NCI-H2107 (cell line): Measurements from ENCODE around the gene IGFBP7.

Source experiments
- DNase-seq: peaks from one replicate; lab custom pipeline; 2025; lab: John Stamatoyannopoulos, UW

The IGFBP7 gene, protein sequence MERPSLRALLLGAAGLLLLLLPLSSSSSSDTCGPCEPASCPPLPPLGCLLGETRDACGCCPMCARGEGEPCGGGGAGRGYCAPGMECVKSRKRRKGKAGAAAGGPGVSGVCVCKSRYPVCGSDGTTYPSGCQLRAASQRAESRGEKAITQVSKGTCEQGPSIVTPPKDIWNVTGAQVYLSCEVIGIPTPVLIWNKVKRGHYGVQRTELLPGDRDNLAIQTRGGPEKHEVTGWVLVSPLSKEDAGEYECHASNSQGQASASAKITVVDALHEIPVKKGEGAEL

DNA sequence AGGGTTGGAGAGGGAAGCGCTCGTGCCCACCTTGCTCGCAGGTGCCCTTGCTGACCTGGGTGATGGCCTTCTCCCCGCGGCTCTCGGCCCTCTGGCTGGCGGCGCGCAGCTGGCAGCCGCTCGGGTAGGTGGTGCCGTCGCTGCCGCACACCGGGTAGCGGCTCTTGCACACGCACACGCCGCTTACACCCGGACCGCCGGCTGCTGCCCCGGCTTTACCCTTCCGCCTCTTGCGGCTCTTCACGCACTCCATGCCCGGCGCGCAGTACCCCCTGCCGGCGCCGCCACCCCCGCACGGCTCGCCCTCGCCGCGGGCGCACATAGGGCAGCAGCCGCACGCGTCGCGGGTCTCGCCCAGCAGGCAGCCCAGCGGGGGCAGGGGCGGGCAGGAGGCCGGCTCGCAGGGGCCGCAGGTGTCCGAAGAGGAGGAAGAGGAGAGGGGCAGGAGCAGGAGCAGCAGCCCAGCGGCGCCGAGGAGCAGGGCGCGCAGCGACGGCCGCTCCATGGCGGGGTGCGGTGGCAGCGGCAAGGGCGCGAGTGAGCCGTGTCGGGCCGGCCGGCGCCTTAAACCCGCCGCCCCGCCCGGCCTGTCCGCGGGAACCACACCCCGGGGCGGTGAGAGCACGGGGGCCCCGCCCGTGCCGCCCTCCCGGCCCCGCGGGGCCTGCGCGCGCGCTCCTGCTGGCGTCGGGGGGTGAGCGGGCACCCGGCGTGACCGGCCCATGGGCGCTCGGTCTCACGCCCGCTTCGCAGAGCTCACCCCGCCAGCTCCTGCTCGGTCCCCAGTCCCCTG is at the start of gene IGFBP7:
Gene IGFBP7, minus strand, starts transcription at position 539 of the 793 bp plus-strand sequence. Its CDS starts 34 bp downstream, at position 505.
- DNase-seq, result no peak

DNA sequence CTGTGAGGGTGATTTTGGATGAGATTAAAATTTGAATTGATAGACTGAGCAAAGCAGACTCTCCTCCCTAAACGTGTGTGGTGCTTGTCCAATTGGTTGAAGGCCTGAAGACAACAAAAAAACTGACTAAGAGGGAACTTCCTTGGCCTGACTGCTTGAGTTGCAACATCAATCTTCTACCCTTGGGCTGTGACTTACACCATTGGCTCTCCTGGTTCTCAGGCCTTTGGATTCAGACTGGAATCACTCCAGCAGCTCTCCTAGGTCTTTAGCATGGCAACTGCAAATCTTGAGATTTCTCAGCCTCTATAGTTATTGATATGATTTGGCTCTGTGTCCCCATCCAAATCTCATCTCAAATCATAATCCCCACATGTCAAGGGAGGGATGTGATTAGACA is 49.7 kb upstream of the IGFBP7 start:
- DNase-seq, result no peak

GRCh38 chr4:57158762-57159161 is 48.6 kb upstream of the IGFBP7 start:
- no peak for DNase-seq

DNA sequence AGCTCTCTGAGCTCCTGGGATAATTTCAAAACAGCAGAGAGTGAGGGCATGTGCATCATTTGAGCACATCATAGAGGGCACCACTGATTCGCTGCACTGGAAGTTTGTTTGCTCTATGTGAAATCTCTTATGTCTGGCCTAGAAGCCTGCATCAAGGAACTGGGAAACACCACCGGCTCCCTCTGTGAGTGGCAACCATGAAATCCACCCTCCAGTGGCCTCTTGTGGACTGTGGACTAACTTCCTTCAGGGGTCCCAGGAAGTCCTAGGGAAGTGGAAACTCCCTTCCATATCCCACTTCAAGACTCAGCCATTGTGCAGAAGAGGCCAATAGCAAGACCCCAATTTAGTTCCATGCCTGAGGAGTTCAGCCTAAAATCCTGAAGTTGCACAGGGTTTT is 48.0 kb upstream of the IGFBP7 start:
- no peak for DNase-seq

DNA sequence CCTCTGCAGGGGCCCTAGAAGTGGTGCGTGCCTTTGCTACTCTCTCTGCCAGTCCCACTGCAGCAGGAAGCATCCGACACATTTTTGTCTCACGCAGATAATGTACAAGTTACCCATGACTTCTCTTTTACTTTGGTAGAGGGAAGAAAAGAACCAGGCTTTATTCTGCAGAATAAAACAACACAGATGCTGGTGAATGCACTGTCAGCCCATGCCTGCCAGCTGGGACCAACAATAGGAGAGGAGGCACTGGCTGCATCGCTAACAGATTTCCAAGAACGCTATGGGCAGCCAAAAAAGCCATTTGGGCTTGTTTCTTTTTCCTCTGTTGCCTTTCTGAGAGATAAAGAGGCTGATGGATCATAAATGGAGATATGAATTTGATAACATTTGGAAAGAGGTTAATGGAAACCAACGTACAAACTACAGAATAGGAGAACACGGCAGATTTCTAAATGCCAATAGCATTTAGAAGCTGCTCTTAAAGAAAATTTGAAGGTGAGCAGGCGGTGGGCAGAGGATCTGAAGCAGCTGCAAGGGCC is 47.5 kb upstream of the IGFBP7 start:
- no peak for DNase-seq

- no peak for DNase-seq
Observed at GRCh38 chr4:57156242-57156990, 46.2 kb upstream of the IGFBP7 start.

DNA sequence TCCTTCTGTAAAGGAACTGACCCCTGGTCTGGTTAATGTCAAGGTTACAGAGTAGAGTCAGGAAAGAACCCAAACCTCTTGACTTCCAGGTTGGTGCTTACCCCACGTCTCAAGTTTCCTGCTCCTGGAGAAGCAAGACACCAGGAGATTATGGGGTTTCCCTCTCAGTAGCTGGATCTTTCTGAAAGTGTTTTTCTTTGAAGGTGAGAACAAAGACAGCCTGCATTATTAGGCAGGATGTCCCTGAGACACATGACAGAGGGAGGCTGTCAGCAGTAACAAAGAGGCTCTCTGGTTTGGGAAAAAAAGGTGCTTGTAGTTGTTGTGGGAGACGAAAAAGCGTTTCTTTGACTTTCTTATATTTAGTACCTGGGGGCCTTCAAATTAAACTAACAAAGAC is 44.7 kb upstream of the IGFBP7 start:
- DNase-seq, result no peak

GRCh38 chr4:57154191-57154590 is 44.0 kb upstream of the IGFBP7 start:
- DNase-seq, result no peak

GRCh38 chr4:57153207-57153606 is 43.0 kb upstream of the IGFBP7 start:
- no peak for DNase-seq

DNA sequence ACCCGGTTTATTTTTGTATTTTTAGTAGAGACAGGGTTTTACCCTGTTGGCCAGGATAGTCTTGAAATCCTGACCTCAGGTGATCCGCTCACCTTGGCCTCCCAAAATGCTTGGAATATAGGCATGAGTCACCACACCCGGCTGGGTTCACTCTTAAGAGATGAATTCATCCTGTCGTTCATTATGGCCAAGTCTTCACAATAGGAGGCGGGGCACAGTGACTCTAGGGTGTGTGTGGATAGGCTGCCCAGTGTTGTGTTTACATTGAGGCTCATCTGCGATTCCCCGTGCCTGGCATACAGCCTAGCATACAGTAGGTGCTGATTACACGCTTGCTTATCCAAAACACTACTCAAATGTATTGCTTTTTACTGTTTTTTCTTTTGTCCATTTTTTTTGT is 41.3 kb upstream of the IGFBP7 start:
- no peak for DNase-seq

- DNase-seq, result no peak
Observed at GRCh38 chr4:57149833-57150232, 39.6 kb upstream of the IGFBP7 start.

- DNase-seq, result no peak
Observed at GRCh38 chr4:57148831-57149505, 38.8 kb upstream of the IGFBP7 start.

DNA sequence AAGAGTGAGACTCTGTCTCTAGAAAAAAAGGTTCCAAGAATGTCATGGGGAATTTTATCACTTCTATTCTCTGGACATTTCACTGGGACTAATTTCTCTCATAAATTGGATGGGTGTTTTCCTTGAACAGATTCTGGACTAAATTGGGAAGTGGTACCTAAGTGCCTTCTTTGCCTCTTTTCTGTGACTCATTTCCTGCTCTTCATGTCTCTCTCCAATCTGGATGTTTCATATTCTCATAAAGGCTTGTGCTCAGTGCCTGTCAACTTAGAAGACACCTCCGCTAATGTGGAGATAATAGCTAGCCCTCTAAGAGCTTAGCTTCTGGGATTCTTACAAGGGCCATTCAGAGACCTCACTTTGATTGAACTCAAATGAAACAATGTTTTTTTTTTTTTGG is 38.0 kb upstream of the IGFBP7 start:
- no peak for DNase-seq

DNA sequence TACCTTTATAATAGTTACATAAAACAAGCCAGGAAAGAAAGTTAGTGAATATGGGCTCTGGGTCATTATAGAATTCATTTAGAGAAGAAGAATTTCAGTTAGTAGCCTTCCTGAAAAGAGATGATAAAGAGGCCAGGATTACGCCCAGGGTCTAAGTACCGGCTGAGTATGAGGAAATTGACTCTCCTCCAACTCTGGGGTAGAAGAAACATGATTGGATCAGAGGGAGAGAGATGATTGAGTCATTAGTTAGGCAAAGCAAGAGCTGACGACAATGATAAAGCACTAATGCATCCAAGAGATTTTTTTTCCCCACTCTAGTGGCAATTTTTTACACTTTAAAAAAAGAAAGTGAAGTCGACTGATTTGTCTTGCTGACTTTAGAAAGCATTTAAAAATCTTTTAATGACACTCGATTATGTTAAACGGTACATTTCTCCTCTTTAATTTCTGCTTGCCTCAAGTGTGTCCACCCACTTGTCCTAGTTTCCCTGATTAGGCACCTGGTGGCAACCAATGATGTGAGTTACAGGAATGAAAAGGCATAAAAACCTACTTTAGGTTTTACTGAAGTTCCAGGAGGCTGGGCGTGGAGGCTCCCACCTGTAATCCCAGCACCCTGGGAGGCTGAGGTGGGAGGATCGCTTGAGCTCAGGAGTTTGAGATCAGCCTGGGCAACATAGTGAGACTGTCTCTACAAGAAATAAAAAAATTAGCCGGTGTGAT is 37.3 kb upstream of the IGFBP7 start:
- no peak for DNase-seq

- no peak for DNase-seq
Observed at GRCh38 chr4:57146444-57146843, 36.3 kb upstream of the IGFBP7 start.

DNA sequence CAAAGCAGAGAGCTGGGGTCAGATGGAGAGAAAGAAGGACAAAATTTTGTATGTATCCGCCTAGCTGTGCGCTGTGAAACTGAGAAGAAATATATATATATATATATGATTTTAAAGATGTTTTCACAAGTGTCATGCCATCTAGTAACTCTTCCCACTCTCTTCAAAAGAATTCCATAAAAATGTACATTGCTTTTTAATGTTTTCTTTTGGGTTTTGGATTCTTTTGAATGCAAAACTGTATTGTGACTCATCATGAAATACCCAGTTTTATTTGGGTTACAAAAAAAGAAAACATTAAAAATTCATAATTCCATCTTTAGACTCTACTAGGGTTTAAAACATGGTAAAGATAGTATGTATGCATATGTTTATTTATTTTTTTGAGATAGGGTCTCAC is 34.3 kb upstream of the IGFBP7 start:
- no peak for DNase-seq

GRCh38 chr4:57139783-57140182 is 29.6 kb upstream of the IGFBP7 start:
- DNase-seq, result no peak

DNA sequence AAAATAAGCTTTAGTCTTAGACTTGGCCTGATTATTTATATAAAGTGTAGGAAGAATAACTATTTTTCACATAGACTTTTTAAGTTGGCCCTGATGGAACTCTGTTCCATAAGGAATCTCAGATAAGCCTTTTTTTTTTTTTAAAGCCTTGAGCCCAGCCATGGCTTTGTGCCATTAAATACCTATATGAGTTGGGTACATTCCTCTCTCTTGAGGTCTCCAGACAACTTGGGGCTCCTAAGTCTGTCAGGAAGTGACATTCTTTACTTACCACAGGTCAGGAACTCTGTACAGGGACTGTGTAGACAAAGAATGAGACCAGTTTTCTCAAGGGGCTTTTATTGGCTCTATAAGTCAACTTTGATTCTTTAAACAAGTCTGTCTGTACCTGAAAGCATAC is 27.1 kb upstream of the IGFBP7 start:
- DNase-seq, result no peak

GRCh38 chr4:57136281-57136680 is 26.1 kb upstream of the IGFBP7 start:
- no peak for DNase-seq

DNA sequence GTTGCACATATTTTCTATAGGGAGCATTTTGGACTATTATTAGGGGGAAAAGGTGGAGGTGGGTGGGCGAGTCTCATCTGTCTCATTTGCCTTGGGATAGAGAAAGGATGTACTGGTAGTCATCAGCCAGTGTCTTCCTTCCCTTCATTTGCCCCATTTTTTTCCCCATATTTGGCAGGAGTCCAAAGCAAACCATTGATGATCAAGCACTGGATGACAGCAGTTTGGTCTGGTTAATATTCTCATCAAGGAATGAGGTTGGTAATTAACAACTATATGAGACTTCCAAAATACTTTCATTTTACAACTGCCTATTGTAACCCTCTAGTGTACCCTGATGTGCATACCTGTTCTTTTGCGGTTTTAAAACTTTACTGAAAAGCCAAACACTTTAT is 22.6 kb upstream of the IGFBP7 start:
- no peak for DNase-seq
